ENCODE results near the gene FCGR2B. TPM values are rescaled to one million over a fixed set of nuclear protein-coding genes. Genes with fewer than 3 reads are reported as not detected.

Gene FCGR2B
- total RNA-seq, 1 experiment from 2014 or later, result not detected

DNA sequence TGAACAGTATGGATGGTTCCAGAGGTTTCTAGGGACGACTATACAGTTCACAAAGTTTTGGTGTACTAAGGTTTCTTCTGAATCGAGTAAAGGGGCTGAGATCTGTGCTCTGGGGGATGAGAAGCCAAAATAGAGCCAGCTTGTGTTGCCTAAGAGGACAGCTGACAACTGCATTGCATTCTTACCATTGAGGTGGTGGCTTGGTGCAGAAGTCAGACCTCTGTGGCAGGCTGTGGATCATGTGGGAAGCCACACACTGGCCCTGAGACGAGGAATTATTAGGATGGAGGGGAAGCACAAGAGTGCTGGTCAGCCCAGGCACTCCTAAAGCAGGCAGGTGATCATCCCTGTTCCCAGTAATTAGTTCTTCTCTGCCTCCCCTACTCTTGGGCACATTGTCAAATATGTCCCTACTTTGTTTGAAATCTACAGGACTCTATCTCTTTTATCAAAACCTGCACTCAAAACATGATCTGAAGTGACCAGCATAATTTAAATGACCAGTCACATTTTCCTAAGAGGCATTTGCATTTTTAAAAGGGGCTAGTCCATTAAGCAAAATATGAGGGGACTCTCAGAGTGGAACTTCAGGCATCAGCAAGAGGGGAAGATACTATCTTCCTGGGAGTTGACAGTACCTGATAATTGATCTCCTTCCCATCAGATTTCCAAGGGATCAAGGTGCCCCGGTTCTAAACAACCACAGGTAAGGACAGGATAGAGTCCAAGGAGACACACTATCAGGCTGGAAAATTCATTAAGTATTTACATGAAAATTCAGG, 58.2 kb downstream of the FCGR2B start, which contains the start of gene FCRLB:
Gene FCRLB, plus strand, starts transcription at position 589 of the 782 bp plus-strand sequence. CDS start 1,129 bp downstream, outside the sequence.
- ATAC-seq (no peak), DNase-seq (no peak)
- H4K20me1 ChIP-seq (ENCODE audit: low read length), result no peaks in the 10 kb centered on the region
- H3K36me3 ChIP-seq (ENCODE audit: low read depth, low read length), result no peaks in the 10 kb centered on the region
- H3K27ac ChIP-seq (ENCODE audit: low read length), result peak within 1 kb of the TSS; percentile 55
- H3K79me2 ChIP-seq (ENCODE audit: low read length), result peaks cover 9% of the 10 kb centered on the region
- no peak within 1 kb of the TSS for H3K9ac ChIP-seq (ENCODE audit: low read length)
- ChIA-PET CTCF (interaction anchor here (0.9 kb wide), 1 partner anchor 17 kb away, joined by 11 read pairs; no protein-coding TSS in a partner anchor), POLR2A (ENCODE audit: unreplicated experiment) (no interaction called here)
- H3K4me1 ChIP-seq (ENCODE audit: insufficient read depth, low read length), result peaks cover 45% of the 10 kb centered on the region
- H3K9me2 ChIP-seq (replicated peaks; ENCODE audit: low read length), result no peaks in the 10 kb centered on the region
- H2AFZ ChIP-seq (ENCODE audit: low read length), result 0 out of 2 replicates have a peak within 1 kb of the TSS, but pooled peaks have one; percentile 30
- peak within 1 kb of the TSS; percentile 4; the same call in 1 of the 2 replicates for H3K4me3 ChIP-seq (ENCODE audit: low read length)
- intact Hi-C loops (cut with micrococcal nuclease), result no loop called here
- H3F3A ChIP-seq (ENCODE audit: low read length, unreplicated experiment), result no peaks in the 10 kb centered on the region
- H3K9me3 ChIP-seq (ENCODE audit: low read length), result no peaks in the 10 kb centered on the region
- TF ChIP-seq EZH2 (IDR thresholded peaks at IDR 0.05; ENCODE audit: low read length, unreplicated experiment) (no peak), EZH2phosphoT487 (IDR thresholded peaks at IDR 0.05; ENCODE audit: borderline replicate concordance, low read length) (no peak)
- TF ChIP-seq, protein P1, sequence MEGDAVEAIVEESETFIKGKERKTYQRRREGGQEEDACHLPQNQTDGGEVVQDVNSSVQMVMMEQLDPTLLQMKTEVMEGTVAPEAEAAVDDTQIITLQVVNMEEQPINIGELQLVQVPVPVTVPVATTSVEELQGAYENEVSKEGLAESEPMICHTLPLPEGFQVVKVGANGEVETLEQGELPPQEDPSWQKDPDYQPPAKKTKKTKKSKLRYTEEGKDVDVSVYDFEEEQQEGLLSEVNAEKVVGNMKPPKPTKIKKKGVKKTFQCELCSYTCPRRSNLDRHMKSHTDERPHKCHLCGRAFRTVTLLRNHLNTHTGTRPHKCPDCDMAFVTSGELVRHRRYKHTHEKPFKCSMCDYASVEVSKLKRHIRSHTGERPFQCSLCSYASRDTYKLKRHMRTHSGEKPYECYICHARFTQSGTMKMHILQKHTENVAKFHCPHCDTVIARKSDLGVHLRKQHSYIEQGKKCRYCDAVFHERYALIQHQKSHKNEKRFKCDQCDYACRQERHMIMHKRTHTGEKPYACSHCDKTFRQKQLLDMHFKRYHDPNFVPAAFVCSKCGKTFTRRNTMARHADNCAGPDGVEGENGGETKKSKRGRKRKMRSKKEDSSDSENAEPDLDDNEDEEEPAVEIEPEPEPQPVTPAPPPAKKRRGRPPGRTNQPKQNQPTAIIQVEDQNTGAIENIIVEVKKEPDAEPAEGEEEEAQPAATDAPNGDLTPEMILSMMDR (conservative IDR thresholded peaks at IDR 0.05; ENCODE audit: low read depth, low read length), result no peak
- peak within 1 kb of the TSS; percentile 51 for H3K4me2 ChIP-seq (ENCODE audit: low read length)
- H3K27me3 ChIP-seq (ENCODE audit: low read length), result no peaks in the 10 kb centered on the region
- BruUV-seq (replicated peaks), result no TSS peak

DNA sequence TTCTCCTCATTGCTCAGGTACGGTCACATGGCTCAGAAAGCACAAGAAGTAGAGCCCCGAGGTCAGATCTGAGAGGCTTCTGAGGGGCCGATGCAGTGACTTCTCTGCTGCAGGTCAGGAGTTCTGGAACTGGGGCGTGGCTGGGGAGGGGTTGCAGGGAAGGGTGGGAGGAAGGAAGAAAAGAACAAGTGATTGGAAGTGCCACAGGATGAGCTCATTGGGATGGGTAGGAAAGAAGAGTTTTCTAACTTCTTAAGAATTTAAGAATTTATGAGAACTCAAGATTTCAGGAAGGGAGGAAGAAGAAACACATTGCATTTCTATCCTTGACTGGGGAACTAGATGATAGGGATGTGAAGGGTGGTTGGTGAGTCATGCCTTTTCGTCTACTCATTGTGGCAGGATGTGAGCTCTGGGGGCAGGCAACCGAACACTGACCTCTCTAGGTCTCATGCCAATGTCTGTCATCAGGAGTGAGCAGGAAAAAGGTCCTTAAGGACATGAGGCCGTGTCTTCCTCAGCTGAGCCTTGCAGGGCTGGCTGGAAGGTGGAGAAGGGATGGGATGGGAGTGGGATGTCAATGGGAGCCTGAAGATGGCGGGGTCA, 58.9 kb downstream of the FCGR2B start:
- no TSS peak for BruUV-seq (replicated peaks)
- DNase-seq (peak; percentile 91), ATAC-seq (peak; percentile 42)
- POLR2A ChIA-PET (ENCODE audit: unreplicated experiment), result no interaction called here
- CTCF ChIA-PET, result interaction anchor here (0.9 kb wide), 1 partner anchor 17 kb away, joined by 11 read pairs; no protein-coding TSS in a partner anchor
- H3K4me3 ChIP-seq (ENCODE audit: low read length), result peak overlapping the region; percentile 4; the same call in 1 of the 2 replicates
- H3K27ac ChIP-seq (ENCODE audit: low read length), result peak overlapping the region; percentile 55
- peaks cover 14% of the 10 kb centered on the region for H3K79me2 ChIP-seq (ENCODE audit: low read length)
- no peaks in the 10 kb centered on the region for H3F3A ChIP-seq (ENCODE audit: low read length, unreplicated experiment)
- intact Hi-C loops (cut with micrococcal nuclease), result no loop called here
- no peaks in the 10 kb centered on the region for H3K9me3 ChIP-seq (ENCODE audit: low read length)
- H3K9ac ChIP-seq (ENCODE audit: low read length), result no peak overlapping the region
- 0 out of 2 replicates have a peak overlapping the region, but pooled peaks have one; percentile 30 for H2AFZ ChIP-seq (ENCODE audit: low read length)
- H3K4me2 ChIP-seq (ENCODE audit: low read length), result peak overlapping the region; percentile 51
- H3K36me3 ChIP-seq (ENCODE audit: low read depth, low read length), result no peaks in the 10 kb centered on the region
- H4K20me1 ChIP-seq (ENCODE audit: low read length), result no peaks in the 10 kb centered on the region
- peaks cover 46% of the 10 kb centered on the region for H3K4me1 ChIP-seq (ENCODE audit: insufficient read depth, low read length)
- H3K9me2 ChIP-seq (replicated peaks; ENCODE audit: low read length), result no peaks in the 10 kb centered on the region
- H3K27me3 ChIP-seq (ENCODE audit: low read length), result no peaks in the 10 kb centered on the region
- TF ChIP-seq EZH2 (IDR thresholded peaks at IDR 0.05; ENCODE audit: low read length, unreplicated experiment) (no peak), EZH2phosphoT487 (IDR thresholded peaks at IDR 0.05; ENCODE audit: borderline replicate concordance, low read length) (no peak)
- TF ChIP-seq, protein P1 (conservative IDR thresholded peaks at IDR 0.05; ENCODE audit: low read depth, low read length), result no peak

Measured in PC-3 (cell line).